NOMO-1 treated with dmso at 0.1 percent for 144 hours (cell line): ENCODE data around the gene SAMD11.
A peak's percentile ranks its signal among the peaks of the same experiment; 100 is the strongest.

ENCODE experiments used
- DNase-seq: peaks from one replicate; lab custom pipeline; 2025; ENCODE audit not compliant: unreplicated experiment; lab: John Stamatoyannopoulos, UW

SAMD11 gene

GRCh38 chr1:917076-917459 lies 6.7 kb upstream of the SAMD11 start:
- DNase-seq, result no peak

GRCh38 chr1:917466-918091 lies 6.1 kb upstream of the SAMD11 start:
- no peak for DNase-seq

- DNase-seq, result no peak
Measured at GRCh38 chr1:918353-918752, 5.4 kb upstream of the SAMD11 start.

GRCh38 chr1:918843-919242 lies 4.9 kb upstream of the SAMD11 start:
- DNase-seq, result no peak

DNA sequence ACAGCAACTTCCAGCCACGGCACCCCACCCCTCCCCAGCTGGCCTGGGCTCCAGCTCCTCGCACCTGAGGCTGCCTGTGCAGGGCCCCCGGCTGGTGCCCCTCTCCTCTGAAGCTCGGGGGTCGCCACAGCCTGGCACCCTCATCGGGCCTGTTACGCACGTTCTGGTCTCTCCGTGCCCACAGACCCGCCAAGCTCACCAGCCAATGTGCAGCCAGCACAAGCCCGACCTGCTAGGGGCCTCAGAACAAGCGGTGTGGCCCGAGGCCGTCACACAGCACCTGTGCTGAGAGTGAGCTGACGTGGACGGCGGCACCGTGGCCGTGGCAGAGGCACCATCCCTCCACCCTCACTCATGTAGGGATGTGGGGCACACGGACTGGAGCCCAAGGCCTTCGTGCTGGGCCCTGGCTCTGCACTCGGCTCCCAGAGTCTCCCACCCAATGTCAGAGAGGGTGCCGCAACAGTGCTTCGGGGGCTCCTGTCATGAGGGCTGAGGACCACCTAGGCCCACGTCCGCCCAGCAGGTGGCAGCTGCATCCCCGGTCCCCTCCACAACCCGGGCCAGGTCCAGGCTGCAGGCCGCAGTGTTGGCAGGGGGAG lies 4.4 kb upstream of the SAMD11 start:
- no peak for DNase-seq

DNA sequence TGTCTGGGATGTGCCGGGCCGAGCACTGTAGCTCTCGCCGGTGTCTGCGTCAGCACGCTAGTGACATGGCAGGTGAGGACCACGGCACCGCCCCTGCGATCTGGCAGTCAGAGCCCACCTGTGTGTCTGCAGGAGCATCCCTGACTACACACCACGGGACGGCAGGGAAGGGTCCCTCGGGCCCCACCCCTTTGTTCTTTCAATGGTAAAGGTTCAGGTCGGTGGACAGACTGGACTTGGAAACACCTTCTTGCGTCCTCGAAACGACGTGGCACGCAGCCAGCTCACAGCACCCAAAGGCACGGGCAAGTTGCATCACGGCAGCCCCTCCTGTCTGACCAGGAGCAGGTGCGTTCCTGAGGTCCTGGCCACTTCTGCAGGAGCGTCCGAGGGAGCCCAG lies 3.7 kb upstream of the SAMD11 start:
- DNase-seq, result no peak

GRCh38 chr1:920521-920920 lies 3.2 kb upstream of the SAMD11 start:
- DNase-seq, result no peak

DNA sequence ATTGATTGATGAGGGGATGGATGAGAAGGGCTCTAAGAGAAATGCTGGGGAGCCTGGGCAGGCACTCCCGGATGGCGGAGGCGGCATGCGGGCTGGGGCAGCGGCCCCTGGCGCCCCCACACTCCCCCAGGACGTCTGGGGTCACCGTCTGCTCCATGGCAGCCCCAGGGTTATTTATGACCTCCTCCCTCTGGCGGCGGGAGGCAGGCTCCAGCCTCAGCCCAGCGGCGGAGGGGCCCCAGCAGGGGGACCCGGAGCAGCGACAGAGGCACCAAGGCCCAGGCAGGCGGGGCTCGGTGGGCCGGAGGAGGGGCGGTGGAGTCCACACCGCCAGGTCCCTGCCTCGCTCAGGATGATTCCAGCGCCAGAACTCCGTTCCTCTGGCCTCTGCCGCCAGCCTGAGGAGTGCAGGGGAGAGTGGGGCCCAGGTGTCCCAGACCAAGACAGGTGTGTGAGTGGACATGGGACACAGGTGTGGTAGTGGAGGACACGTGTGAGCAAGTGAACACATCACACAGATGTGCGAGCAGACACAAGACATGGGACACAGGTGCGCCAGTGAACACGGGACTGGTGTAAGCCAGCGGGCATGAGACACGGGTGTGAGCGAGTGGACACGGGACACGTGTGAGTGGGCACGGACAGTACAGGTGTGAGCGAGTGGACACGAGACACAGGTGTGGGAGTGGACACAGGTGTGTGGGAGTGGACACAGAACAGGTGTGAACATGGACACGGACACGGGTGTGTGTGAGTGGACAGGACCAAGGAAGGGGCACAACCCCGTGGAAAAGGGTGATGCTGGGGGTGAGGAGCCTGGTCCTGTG lies 2.5 kb upstream of the SAMD11 start:
- DNase-seq, result peak; percentile 70

DNA sequence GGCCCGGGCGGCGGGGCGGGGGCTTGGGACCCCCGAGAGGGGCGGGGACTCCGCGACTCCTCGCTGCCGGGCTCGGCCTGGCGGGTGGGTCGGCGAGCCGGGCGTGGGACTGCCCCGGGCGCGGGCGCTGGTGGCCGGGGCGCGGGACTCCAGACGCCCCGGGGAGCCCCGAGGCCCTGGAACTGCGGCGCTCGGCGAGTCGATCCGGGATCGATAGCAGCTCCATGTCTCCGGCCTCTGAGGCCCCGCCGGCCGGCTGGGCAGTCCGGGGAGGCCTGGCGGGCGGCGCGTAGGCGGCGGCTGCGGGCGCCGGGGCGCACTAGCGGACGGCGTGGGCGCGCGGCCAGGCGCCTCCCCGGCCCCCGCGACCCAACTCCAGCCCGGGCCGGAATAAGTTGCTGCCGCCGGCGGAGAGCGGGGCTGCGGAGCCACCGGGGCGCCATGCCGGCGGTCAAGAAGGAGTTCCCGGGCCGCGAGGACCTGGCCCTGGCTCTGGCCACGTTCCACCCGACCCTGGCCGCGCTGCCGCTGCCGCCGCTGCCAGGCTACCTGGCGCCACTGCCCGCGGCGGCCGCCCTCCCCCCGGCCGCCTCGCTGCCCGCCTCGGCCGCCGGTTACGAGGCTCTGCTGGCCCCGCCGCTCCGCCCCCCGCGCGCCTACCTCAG lies 400 bp downstream of the SAMD11 start:
- DNase-seq, result no peak

DNA sequence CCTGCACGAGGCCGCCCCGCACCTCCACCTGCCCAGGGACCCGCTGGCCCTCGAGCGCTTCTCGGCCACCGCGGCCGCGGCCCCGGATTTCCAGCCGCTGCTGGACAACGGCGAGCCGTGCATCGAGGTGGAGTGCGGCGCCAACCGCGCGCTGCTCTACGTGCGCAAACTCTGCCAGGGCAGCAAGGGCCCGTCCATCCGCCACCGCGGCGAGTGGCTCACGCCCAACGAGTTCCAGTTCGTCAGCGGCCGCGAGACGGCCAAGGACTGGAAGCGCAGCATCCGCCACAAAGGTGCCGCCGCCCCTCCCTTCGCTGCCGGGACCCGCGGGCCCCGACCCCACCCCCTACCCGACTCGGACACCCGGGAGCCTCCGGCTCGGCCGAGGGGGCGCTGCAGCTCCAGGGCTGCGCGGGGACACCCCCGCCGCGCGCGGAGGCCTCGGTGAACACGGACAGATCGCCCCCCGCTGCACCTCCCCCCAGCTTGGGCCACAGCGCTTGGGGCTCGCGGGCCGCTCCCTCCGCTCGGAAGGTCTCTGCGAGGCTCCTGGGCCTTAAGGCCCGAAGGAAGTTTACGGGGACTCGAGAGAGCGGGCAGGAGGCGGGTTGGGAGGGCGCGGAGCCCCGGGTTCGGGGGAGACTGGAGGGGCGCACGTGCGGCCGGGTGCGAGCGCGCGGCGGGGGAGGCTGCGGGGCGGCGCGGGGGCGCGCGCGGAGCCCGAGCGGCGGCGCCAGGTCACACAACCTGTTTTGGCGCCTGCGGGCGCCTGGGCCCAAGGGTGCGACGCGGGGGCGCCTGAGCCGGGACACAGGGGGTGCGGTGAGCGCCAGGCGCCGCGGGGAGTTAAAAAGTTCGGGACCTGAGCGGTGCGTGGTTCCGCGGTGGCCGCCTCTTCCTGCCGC lies 1.2 kb downstream of the SAMD11 start:
- no peak for DNase-seq

DNA sequence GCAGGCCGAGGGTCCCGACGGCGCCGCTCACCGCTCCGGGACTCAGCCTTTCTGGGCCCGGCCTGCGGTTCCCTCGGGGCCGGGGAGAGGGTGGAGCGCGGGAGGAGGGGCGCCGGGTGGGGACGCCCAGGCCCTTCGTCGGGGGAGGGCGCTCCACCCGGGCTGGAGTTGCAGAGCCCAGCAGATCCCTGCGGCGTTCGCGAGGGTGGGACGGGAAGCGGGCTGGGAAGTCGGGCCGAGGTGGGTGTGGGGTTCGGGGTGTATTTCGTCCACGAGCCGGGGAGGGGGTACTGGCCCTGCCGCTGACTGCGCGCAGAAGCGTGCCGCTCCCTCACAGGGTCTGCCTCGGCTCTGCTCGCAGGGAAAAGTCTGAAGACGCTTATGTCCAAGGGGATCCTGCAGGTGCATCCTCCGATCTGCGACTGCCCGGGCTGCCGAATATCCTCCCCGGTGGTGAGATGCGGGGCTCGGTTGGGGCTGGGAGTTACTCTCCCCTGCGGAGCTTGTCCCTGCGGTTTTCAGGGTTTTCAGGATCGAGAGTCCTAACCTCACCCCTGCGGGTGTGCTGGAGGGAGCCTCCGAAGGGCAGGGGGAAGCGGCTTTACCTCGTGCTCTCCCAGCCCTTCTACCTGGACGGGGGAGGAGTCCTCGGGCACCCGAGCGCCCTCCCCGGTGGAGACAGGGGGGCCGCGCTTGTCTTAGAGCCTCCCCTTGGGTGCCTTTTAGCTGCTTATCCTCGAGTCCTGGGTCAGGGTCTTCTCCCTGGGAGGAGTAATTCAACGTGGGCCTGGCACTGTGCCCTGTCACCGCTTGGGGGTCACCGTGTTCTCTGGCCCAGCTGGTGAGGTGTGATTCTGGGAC lies 2.1 kb downstream of the SAMD11 start:
- DNase-seq, result no peak

GRCh38 chr1:927234-927633 lies 3.5 kb downstream of the SAMD11 start:
- DNase-seq, result no peak

GRCh38 chr1:927748-928147 lies 4.0 kb downstream of the SAMD11 start:
- no peak for DNase-seq

DNA sequence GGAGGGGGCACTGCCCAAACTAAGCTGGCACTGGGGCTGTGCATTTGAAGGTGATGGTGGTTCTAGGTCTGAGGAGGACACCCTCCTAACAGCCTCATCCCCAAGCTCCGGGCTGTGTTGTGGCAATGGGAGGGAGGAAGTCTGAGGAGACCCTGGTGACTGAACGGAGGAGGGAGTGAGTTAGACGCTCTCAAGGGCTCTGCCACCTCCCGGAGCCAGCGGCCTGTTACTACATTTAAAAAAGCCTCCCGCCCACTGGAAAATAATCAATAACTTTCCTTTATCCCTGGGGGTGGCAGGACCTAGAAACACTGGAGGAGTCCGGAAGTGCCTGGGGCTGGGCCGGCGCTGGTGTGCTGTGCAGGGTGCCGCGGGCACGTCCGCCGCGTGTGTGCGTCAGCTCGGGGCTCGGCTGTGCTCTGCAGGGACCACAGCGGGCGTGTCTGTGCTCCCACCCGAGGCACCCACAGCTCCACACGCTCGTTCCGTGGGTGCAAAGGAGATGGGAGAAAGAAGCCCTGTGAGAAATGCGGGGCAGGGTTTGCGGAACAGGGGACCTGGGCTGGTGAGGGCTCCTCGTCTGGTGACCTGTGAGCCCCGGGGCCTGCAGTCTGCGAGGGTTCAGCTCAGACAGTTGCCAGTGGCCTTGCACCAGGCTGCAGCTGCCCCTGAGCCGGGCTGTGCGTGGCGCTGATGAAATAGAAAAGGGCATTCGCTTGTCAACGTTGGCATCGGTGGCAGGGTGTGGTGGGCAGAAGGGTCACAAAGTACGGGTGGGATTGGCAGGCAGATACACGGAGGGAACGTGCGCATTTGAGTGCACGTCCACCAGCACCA lies 5.3 kb downstream of the SAMD11 start:
- DNase-seq, result no peak

GRCh38 chr1:929712-930632 lies 6.2 kb downstream of the SAMD11 start:
- no peak for DNase-seq

GRCh38 chr1:930633-931138 lies 7.0 kb downstream of the SAMD11 start:
- DNase-seq, result no peak

DNA sequence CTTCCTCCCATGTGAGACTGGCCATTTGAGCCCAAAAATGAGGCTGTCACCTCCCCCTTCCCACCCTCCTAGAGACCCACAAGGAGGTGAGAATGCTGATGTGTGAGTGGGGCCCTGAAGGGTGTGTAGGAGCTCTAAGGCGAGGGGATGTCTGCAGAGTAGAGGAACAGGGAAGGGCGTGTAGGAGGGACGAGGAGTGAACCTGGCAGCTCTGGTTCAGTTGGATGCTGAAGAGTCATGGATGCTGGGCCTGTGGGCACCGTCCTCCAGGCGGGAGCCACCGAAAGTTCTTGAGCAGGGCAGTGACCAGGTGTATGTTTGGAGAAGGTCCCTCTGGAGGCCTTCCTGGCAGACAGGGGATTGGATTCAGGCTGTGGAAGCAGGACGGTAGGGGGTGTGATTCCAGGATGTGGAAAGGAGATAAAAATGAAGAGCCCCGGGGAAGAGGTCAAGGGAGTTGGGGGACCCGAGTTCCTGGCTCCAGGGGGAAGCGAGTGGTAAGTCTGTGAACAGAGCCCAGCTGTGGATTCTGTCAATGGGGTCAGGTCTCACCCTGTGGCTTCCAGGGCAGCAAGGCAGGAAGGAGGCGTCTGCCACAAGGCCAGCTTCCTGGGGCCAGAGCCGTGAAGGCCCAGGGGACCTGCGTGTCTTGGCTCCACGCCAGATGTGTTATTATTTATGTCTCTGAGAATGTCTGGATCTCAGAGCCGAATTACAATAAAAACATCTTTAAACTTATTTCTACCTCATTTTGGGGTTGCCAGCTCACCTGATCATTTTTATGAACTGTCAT lies 7.9 kb downstream of the SAMD11 start:
- DNase-seq, result no peak
